Lower leg skin (tissue), 4 donors: ENCODE data around the gene ZC3H13. TPM values are rescaled to one million over a fixed set of nuclear protein-coding genes. Genes with fewer than 3 reads are reported as not detected.

Source experiments
- DNase-seq, 2 donors: peaks; one replicate each; pipeline ENCODE4 v3.0.0-alpha.2; 2019; ENCODE audit warnings: low spot score in 2 of 2
- H3K4me3 ChIP-seq: fragments of 200-600 bp; sonication (generic); 2 replicates; pipeline ENCODE4 v1.5.1; 2017; ENCODE audit warnings: mild to moderate bottlenecking, low read depth; ENCODE audit not compliant: poor library complexity, severe bottlenecking
- POLR2A ChIP-seq, 2 donors: fragments of 450-650 bp; IDR thresholded peaks; one replicate each; pipeline ENCODE4 v1.6.1; 2016 to 2017; ENCODE audit warnings: antibody characterized with exemption in 2 of 2, mild to moderate bottlenecking in 1 of 2, moderate library complexity in 1 of 2
- WGBS, 2 donors: methylation state at CpG; one replicate each; pipeline ENCODE4 v1.1.5; 2018; 5-methylcytosine and 5-hydroxymethylcytosine counted together
- intact Hi-C: fragments of 100-400 bp; cut with DNase I; formaldehyde crosslinking; loops from one replicate; pipeline ENCODE4 v1.15.0; 2023; ENCODE audit warnings: low total_unique reads
- total RNA-seq, 4 donors: library from RNA; depleted of rRNA; stranded (reverse); fragments of >200 nt; gene quantifications; one replicate each; pipeline ENCODE4 v1.1.0, GENCODE V29; 2016
- TF ChIP-seq, protein P1 (sequence below), 3 donors: fragments of 450-650 bp; IDR thresholded peaks; one replicate each; pipeline ENCODE4 v1.5.1; 2016; ENCODE audit warnings: antibody characterized with exemption in 3 of 3, mild to moderate bottlenecking in 3 of 3, moderate library complexity in 2 of 3

Gene ZC3H13
- total RNA-seq, 4 donors from 2014 or later, result 21.1 to 42.5 (median 25.3) TPM

DNA sequence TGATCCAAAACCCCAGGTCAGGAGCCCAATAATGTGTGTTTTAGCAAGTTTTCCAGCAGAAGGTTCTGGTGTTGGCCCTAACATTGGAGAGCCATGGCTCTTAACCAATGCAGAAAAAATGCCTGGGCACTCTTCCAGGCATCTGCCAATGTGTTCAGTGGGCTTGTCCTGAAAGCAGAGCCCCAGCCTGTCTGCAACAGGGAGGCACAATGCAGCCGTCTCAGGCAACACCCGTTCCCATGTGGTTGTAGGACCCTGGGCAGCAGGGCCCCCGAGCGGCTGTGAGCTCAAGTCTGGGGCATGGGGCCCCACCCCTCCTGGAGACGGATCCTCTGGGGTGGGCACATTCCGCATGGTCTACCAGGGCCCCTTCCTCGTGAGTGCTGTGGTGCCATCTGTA, 142.9 kb downstream of the ZC3H13 start:
- TF ChIP-seq POLR2A (IDR thresholded peaks at IDR 0.05), result no peak
- TF ChIP-seq, protein P1, sequence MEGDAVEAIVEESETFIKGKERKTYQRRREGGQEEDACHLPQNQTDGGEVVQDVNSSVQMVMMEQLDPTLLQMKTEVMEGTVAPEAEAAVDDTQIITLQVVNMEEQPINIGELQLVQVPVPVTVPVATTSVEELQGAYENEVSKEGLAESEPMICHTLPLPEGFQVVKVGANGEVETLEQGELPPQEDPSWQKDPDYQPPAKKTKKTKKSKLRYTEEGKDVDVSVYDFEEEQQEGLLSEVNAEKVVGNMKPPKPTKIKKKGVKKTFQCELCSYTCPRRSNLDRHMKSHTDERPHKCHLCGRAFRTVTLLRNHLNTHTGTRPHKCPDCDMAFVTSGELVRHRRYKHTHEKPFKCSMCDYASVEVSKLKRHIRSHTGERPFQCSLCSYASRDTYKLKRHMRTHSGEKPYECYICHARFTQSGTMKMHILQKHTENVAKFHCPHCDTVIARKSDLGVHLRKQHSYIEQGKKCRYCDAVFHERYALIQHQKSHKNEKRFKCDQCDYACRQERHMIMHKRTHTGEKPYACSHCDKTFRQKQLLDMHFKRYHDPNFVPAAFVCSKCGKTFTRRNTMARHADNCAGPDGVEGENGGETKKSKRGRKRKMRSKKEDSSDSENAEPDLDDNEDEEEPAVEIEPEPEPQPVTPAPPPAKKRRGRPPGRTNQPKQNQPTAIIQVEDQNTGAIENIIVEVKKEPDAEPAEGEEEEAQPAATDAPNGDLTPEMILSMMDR (IDR thresholded peaks at IDR 0.05), result no peak
- intact Hi-C loops, result no loop called here
- 20 to 46% methylated on average over 3 to 7 of the region's 7 CpGs for WGBS, 2 donors
- H3K4me3 ChIP-seq, result no peak overlapping the region
- DNase-seq, result no peak

DNA sequence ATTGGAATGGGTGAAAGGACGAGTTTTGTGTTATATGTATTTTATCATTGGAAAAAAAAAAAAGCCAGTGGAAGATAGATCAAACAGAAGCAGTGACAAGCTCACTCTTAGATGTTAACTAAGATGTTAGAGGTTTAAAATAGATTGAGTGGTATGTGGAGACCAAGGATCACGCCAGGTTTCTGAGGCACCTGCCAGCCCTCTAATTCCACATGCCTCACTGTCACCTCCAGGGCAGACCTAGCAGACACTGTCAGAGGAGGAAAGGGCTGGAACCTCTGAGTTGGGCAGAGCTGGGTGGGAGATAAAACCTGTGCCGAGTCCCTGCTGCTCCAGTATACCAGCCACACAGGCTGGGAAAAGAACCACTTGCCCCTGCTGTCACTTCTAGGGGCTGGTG, 143.5 kb downstream of the ZC3H13 start:
- TF ChIP-seq, protein P1 (IDR thresholded peaks at IDR 0.05), result no peak
- no peak for TF ChIP-seq POLR2A (IDR thresholded peaks at IDR 0.05)
- 72 to 77% methylated on average over 3 of the region's 3 CpGs for WGBS, 2 donors
- intact Hi-C loops, result no loop called here
- no peak for DNase-seq
- no peak overlapping the region for H3K4me3 ChIP-seq

DNA sequence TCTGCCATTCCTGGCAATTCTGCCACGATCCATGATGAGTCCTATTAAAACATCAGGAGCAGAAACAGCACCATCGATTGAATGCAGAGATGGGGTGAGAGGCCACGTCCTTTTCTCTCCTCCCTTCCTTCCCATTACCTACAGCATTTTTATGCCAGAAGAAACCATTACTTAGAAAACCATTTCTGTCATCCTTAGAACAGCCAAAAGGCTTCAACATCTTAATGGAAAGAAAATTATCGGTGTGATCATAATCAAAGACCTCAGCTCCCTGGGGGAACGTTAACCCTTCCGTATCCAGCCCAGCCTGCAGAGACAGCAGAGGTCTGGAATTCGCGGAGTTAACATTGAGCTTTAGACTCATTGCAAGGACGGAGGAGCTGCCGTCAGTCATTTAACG, 145.0 kb downstream of the ZC3H13 start:
- WGBS, 2 donors, result 51 to 55% methylated on average over 11 of the region's 11 CpGs

More for the DNA sequence above, 145.0 kb downstream of the ZC3H13 start:
- DNase-seq, result no peak
- TF ChIP-seq POLR2A (IDR thresholded peaks at IDR 0.05), result no peak
- TF ChIP-seq, protein P1 (IDR thresholded peaks at IDR 0.05), result no peak
- no peak overlapping the region for H3K4me3 ChIP-seq
- intact Hi-C loops, result no loop called here

Other genes starting within 250 kb of the ZC3H13 start
- gene SIAH3, start 201.0 kb downstream of the ZC3H13 start, total RNA-seq, result under 1 TPM; 0.02 to 0.21 (median 0.05) TPM
- under 1 TPM in 3 of 4 donors, not detected in 1; 0.25 to 0.42 (median 0.29) TPM for gene CPB2, start 52.3 kb upstream of the ZC3H13 start, total RNA-seq
- 10 to 100 TPM; 21.7 to 45.4 (median 39.0) TPM for gene LCP1, start 129.4 kb upstream of the ZC3H13 start, total RNA-seq
- not detected for gene LRRC63, start 159.2 kb upstream of the ZC3H13 start, total RNA-seq